ENCODE data around the gene HS3ST4. TPM values are rescaled to one million over a fixed set of nuclear protein-coding genes. Genes with fewer than 3 reads are reported as not detected.
"Not testable (repeated sequence)": the region's sequence is repeated elsewhere in the genome, so short reads cannot be mapped to it uniquely, and the experiment has no call there.

The HS3ST4 gene
- total RNA-seq, 1 donor = not detected

DNA sequence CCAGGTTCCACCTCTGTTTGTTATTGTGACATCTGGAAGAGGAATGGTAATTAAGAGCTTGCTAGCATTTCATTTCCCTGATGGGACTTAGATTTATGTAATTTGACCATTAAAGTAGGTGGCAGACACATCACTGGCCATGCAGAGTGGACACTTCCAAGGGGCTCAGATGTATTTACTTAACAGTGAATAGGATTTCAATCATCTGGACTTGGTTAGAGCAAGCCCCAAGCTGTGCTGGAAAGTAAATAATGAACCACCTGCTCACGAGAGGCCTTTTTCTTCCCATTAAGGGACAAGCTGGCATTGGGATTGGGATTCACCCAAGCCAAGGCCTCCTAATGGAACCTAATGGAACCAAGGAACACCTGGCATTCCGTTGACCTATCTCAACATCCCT lies 395.3 kb downstream of the HS3ST4 start:
- Histone ChIP-seq H3K36me3 (ENCODE audit: insufficient read depth, low read length) (no peaks in the 10 kb centered on the region), H3K27ac (ENCODE audit: low read depth, low read length) (no peak overlapping the region), H2AFZ (ENCODE audit: low read length) (no peak overlapping the region), H3K27me3 (ENCODE audit: insufficient read depth, low read length) (no peaks in the 10 kb centered on the region), H3K4me2 (ENCODE audit: insufficient read depth, low read length) (no peak overlapping the region), H3K79me2 (ENCODE audit: insufficient read depth, low read length) (no peaks in the 10 kb centered on the region), H3K4me1 (ENCODE audit: insufficient read depth, low read length) (no peaks in the 10 kb centered on the region), H3K4me3 (ENCODE audit: insufficient read depth, low read length) (no peak overlapping the region), H4K20me1 (ENCODE audit: insufficient read depth, low read length) (no peaks in the 10 kb centered on the region), H3K9me3 (ENCODE audit: low read depth, low read length) (no peaks in the 10 kb centered on the region)
- no peak for DNase-seq (ENCODE audit: insufficient read length, low spot score, missing footprints)
- TF ChIP-seq, protein P1, sequence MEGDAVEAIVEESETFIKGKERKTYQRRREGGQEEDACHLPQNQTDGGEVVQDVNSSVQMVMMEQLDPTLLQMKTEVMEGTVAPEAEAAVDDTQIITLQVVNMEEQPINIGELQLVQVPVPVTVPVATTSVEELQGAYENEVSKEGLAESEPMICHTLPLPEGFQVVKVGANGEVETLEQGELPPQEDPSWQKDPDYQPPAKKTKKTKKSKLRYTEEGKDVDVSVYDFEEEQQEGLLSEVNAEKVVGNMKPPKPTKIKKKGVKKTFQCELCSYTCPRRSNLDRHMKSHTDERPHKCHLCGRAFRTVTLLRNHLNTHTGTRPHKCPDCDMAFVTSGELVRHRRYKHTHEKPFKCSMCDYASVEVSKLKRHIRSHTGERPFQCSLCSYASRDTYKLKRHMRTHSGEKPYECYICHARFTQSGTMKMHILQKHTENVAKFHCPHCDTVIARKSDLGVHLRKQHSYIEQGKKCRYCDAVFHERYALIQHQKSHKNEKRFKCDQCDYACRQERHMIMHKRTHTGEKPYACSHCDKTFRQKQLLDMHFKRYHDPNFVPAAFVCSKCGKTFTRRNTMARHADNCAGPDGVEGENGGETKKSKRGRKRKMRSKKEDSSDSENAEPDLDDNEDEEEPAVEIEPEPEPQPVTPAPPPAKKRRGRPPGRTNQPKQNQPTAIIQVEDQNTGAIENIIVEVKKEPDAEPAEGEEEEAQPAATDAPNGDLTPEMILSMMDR (IDR thresholded peaks at IDR 0.05; ENCODE audit: extremely low read depth, low read depth, low read length) = no peak

DNA sequence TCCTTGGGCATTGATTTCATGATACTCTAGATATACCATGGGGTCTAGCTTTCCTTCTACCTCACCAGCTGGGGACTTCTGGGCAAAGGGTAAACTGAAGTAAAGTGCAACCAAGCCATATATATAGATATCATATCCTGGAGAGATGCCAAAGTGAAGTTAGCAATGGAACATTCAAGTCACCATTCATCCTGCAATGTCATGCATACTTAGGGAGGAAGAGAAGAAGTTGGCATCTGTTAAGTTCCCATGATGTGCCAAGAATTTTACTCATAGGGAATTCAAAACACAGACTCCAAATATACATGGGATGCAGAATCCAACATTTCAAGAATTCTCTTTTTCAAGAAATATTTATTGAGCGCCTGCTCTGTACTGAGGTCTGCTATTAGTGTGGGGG lies 399.8 kb downstream of the HS3ST4 start:
- no peaks in the 10 kb centered on the region for H3K9me3 ChIP-seq (ENCODE audit: low read depth, low read length)
- H2AFZ ChIP-seq (ENCODE audit: low read length) = no peak overlapping the region
- H3K4me3 ChIP-seq (ENCODE audit: insufficient read depth, low read length) = no peak overlapping the region
- H4K20me1 ChIP-seq (ENCODE audit: insufficient read depth, low read length) = no peaks in the 10 kb centered on the region
- H3K36me3 ChIP-seq (ENCODE audit: insufficient read depth, low read length) = no peaks in the 10 kb centered on the region
- no peaks in the 10 kb centered on the region for H3K27me3 ChIP-seq (ENCODE audit: insufficient read depth, low read length)
- TF ChIP-seq, protein P1 (IDR thresholded peaks at IDR 0.05; ENCODE audit: extremely low read depth, low read depth, low read length) = no peak
- DNase-seq (ENCODE audit: insufficient read length, low spot score, missing footprints) = no peak
- H3K4me1 ChIP-seq (ENCODE audit: insufficient read depth, low read length) = no peaks in the 10 kb centered on the region
- H3K4me2 ChIP-seq (ENCODE audit: insufficient read depth, low read length) = no peak overlapping the region
- H3K27ac ChIP-seq (ENCODE audit: low read depth, low read length) = no peak overlapping the region
- no peaks in the 10 kb centered on the region for H3K79me2 ChIP-seq (ENCODE audit: insufficient read depth, low read length)

DNA sequence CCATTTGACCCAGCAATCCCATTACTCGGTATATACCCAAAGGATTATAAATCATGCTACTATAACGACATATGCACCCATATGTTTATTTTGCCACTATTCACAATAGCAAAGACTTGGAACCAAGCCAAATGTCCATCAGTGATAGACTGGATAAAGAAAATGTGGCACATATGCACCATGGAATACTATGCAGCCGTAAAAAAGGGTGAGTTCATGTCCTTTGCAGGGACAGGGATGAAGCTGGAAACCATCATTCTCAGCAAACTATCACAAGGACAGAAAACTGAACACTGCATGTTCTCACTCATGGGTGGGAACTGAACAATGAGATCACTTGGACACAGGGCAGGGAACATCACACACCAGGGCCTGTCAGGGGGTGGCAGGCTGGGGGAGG lies 406.4 kb downstream of the HS3ST4 start:
- H3K4me2 ChIP-seq (ENCODE audit: insufficient read depth, low read length); H4K20me1 ChIP-seq (ENCODE audit: insufficient read depth, low read length); DNase-seq (ENCODE audit: insufficient read length, low spot score, missing footprints); H3K4me3 ChIP-seq (ENCODE audit: insufficient read depth, low read length); H2AFZ ChIP-seq (ENCODE audit: low read length); H3K27me3 ChIP-seq (ENCODE audit: insufficient read depth, low read length); H3K36me3 ChIP-seq (ENCODE audit: insufficient read depth, low read length); H3K27ac ChIP-seq (ENCODE audit: low read depth, low read length); H3K9me3 ChIP-seq (ENCODE audit: low read depth, low read length); H3K79me2 ChIP-seq (ENCODE audit: insufficient read depth, low read length); H3K4me1 ChIP-seq (ENCODE audit: insufficient read depth, low read length): not testable (repeated sequence)

DNA sequence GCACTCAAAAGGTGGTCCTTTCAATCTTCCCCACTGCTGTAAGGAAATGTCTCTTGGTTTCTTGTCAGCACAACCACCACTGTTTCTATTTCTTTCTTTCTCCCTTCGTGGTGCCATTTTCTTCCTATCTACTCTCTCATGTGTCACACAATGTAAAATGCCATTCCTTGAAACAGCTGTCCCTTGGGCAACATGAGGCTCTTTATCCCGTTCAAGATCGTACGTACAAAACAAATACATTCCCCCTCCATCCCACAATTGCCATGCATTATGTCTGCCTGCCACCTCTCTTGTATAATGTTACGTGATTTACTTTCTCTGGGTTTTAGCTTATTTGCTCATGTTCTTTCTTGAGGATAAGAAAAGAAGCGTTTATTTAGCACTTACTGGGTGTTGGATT lies 410.6 kb downstream of the HS3ST4 start:
- no peaks in the 10 kb centered on the region for H3K27me3 ChIP-seq (ENCODE audit: insufficient read depth, low read length)
- TF ChIP-seq, protein P1 (IDR thresholded peaks at IDR 0.05; ENCODE audit: extremely low read depth, low read depth, low read length) = no peak
- H3K36me3 ChIP-seq (ENCODE audit: insufficient read depth, low read length) = no peaks in the 10 kb centered on the region
- no peak overlapping the region for H3K4me3 ChIP-seq (ENCODE audit: insufficient read depth, low read length)
- H3K27ac ChIP-seq (ENCODE audit: low read depth, low read length) = no peak overlapping the region
- no peak overlapping the region for H3K4me2 ChIP-seq (ENCODE audit: insufficient read depth, low read length)
- no peaks in the 10 kb centered on the region for H4K20me1 ChIP-seq (ENCODE audit: insufficient read depth, low read length)
- no peak overlapping the region for H2AFZ ChIP-seq (ENCODE audit: low read length)
- H3K79me2 ChIP-seq (ENCODE audit: insufficient read depth, low read length) = no peaks in the 10 kb centered on the region
- H3K9me3 ChIP-seq (ENCODE audit: low read depth, low read length) = peaks cover 2% of the 10 kb centered on the region
- no peaks in the 10 kb centered on the region for H3K4me1 ChIP-seq (ENCODE audit: insufficient read depth, low read length)
- no peak for DNase-seq (ENCODE audit: insufficient read length, low spot score, missing footprints)

Measured in osteoblast (primary cell).